DMS79 (cell line): ENCODE measurements around the gene TNFSF4.

Experiments
- DNase-seq: peaks from one replicate; lab custom pipeline; 2025; lab: John Stamatoyannopoulos, UW

TNFSF4 gene

GRCh38 chr1:173210716-173211231 lies 3.6 kb upstream of the TNFSF4 start:
- no peak for DNase-seq

GRCh38 chr1:173210283-173210682 lies 3.2 kb upstream of the TNFSF4 start:
- DNase-seq, result no peak

GRCh38 chr1:173208868-173209267 lies 1.7 kb upstream of the TNFSF4 start:
- DNase-seq, result no peak

- no peak for DNase-seq
Measured at GRCh38 chr1:173208146-173208545, 1.0 kb upstream of the TNFSF4 start.

GRCh38 chr1:173205146-173206051 lies 1.7 kb downstream of the TNFSF4 start:
- no peak for DNase-seq

- DNase-seq, result no peak
Measured at GRCh38 chr1:173204693-173205092, 2.4 kb downstream of the TNFSF4 start.

GRCh38 chr1:173202424-173203145 lies 4.5 kb downstream of the TNFSF4 start:
- DNase-seq, result no peak

- DNase-seq, result no peak
Measured at GRCh38 chr1:173201969-173202368, 5.2 kb downstream of the TNFSF4 start.

- no peak for DNase-seq
Measured at GRCh38 chr1:173195596-173196088, 11.5 kb downstream of the TNFSF4 start.

GRCh38 chr1:173193639-173194038 lies 13.5 kb downstream of the TNFSF4 start:
- DNase-seq, result no peak

- no peak for DNase-seq
Measured at GRCh38 chr1:173191011-173191705, 16.0 kb downstream of the TNFSF4 start.

- no peak for DNase-seq
Measured at GRCh38 chr1:173190101-173190936, 16.8 kb downstream of the TNFSF4 start.

- DNase-seq, result no peak
Measured at GRCh38 chr1:173187671-173188237, 19.4 kb downstream of the TNFSF4 start.

- DNase-seq, result no peak
Measured at GRCh38 chr1:173181791-173182190, 25.3 kb downstream of the TNFSF4 start.

- no peak for DNase-seq
Measured at GRCh38 chr1:173176246-173176645, 30.9 kb downstream of the TNFSF4 start.

GRCh38 chr1:173175514-173176145 lies 31.5 kb downstream of the TNFSF4 start:
- peak; percentile 1 for DNase-seq

GRCh38 chr1:173173388-173173787 lies 33.7 kb downstream of the TNFSF4 start:
- no peak for DNase-seq

- no peak for DNase-seq
Measured at GRCh38 chr1:173171152-173171551, 36.0 kb downstream of the TNFSF4 start.

- DNase-seq, result no peak
Measured at GRCh38 chr1:173168941-173169340, 38.2 kb downstream of the TNFSF4 start.

GRCh38 chr1:173164686-173165085 lies 42.4 kb downstream of the TNFSF4 start:
- DNase-seq, result no peak
